Fibroblast of skin of left quadriceps (primary cell): Measurements from ENCODE around the gene GPR37L1.
A peak's percentile ranks its signal among the peaks of the same experiment; 100 is the strongest.
"Not testable (repeated sequence)": the region's sequence is repeated elsewhere in the genome, so short reads cannot be mapped to it uniquely, and the experiment has no call there.

Source experiments
- DNase-seq, 2 experiments: peaks; one replicate each; pipeline ENCODE4 v3.0.0-alpha.2; 2013; ENCODE audit warnings: low read depth in 2 of 2

Gene GPR37L1

DNA sequence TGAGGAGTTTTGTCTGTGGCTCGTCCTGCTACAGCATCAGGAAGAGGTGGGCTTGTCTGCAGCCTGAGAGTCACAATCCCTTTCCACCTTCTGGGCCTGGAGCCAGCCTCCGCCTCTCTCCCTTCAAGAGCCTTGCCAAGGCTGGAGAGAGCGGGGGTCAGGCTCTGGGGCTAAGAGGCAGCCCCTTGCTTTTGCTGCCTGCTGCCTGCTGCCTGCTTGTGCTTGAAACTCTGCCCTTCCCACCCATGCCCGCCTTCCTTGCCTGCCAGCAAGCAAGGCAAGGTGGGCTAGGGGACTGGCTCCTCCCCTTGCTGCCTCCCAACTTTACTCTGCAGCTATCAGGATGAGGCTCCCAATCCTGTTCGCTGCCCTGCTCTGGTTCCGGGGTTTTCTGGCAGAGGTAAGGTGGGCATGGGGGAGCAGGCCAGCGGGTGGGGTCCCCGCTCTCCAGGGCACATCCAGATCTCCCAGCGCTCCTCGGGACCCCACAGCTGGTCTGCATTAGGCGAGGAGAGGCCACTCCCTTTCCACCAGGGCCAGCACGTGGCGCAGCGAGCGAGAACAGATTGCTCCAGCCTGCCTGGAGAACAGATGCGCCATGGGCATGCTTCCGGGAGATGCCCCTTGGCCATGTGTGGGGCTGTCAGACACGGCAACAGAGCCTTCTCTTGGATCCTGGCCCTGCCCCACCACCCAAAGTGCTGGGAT, 45.1 kb downstream of the GPR37L1 start:
- peak; percentile 20 to 29 for DNase-seq

- DNase-seq, result no peak
These were observed 46.1 kb downstream of the GPR37L1 start for GRCh38 chr1:202168861-202169260.

DNA sequence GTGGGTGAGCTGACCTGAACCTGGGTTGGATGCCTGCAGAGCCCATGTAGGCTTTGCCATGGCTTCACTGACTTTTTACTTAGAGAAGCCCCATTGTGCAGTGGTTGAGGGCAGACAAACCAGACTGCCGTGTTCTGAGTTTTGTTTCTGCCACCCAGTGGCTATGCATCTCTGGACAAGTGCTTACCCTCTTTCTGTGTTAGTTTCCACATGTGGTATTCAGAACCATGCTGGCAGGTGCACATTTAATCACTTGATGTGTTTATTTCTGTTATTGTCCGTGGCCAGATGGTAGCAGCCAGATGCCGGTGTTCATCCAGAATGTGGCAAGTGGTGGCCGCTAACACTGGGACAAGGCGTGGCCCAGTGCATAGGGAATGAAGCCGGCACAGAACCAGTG, 48.0 kb downstream of the GPR37L1 start:
- DNase-seq, result no peak

GRCh38 chr1:202171292-202172014, 48.7 kb downstream of the GPR37L1 start:
- no peak for DNase-seq

DNA sequence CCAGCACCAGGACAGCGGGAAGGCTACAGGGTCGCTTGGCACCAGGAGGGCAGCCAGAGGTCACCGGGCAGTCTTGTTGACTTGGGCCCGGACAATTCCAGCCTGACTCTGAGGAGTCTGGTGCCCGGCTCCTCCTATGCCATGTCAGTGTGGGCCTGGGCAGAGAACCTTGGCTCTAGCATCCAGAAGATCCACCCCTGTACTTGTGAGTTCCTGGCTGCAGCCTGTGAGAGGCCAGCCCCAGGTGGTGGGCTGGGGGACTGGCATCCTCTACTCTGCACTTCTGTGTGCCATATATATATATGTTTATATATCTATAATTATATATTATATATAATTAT, 49.3 kb downstream of the GPR37L1 start:
- DNase-seq, result no peak

DNA sequence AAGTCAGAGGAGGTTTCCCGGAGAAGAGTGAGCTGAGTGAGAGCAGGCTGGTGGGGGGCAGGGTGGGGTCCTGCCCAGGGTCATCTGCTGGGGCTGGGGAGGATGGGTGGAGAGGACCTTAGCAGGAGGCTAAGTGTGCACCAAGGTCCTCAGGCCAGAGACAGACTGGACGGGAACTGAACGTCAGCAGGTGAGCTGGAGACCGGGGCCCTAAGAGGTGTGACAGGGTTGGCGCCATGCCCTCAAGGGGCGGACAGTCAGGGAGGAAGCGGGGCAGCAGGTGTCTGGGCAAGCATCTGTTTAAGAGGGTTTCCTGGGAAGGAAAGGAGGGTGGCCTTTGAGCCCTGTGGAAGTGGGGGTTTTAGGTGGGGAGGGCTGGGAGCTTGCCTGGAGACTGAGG, 51.3 kb downstream of the GPR37L1 start:
- no peak for DNase-seq

- no peak for DNase-seq
These were observed 54.5 kb downstream of the GPR37L1 start for GRCh38 chr1:202176949-202177927.

DNA sequence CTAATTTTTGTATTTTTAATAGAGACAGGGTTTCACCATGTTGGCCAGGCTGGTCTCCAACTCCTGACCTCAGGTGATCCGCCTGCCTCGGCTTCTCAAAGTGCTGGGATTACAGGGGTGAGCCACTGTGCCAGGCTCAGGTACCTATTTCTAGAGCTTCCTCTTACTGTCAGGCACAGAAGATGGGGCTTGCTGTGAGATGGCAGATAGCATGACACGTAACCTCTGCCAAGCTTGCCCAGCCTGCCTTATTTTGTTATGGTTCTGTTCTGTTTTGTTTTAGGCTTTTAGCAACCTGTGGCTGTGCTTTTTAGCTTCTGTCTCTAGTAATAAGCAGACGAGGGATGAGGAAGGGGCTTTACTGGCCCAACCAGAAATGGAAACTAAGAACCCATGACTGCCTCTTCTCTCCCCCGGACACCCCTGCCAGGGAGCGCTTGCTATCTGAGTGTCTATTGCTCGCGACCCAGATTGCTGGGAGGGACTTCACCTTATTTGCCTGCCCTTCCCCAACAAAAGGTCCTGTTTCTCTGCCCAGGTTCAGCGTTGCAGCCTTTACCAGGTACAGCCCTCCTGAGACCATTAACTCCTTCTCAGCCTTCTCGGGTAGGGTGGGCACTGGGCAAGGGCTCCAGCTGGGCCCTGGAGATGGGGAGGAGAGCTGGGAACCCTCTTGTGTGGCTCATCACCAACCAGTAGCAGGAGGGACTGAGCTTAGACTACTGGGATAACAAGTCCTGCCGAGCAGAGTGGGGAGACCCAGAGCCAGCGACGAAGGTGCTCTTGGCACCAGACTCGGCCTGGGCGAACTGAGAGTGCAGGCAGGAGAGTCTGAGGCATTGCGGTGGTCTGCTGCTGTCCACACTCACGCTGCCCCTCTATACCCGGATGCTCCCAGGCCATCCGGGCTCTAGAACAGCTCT, 57.4 kb downstream of the GPR37L1 start:
- DNase-seq, result no peak

GRCh38 chr1:202180751-202181139, 58.0 kb downstream of the GPR37L1 start:
- DNase-seq, result not testable (repeated sequence)

GRCh38 chr1:202181586-202181985, 58.9 kb downstream of the GPR37L1 start:
- no peak for DNase-seq

DNA sequence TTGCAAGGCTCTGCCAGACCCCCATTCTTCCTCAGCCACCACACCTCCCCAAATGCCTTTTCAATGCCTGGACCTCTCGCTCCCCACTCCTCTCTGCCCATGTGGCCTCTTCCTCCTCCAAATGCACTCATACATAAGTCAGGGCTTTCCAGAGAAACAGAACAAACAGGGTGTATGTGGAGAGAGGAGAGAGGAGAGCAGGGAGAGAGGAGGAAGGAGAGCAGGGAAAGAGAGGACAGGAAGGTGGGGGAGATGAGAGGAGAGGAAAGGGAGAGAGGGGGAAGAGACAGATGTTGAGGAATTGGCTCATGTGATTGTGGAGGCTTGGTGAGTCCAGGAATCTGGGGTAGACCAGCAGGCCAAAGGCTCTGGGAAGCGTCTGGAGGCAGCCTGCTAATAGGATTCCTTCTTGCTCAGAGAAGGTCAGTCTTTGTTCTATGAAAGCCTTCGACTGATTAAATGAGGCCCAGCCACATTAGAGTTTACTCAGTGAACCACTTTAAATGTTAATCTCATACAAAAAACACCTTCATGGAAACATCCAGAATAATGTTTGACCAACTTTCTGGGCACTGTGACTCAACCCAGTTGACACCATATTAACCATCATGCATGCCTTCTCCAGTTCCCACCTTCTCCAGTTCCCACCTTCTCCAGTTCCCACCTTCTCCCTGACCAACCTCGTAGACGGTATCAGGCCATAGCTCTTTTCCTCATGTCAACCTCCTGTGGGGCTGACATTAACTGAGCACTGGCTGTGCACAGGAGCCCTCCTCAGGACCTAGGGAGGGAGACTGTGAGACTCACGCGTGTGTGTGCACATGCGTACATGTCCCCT, 59.5 kb downstream of the GPR37L1 start:
- DNase-seq, result no peak
